RWPE1 (cell line): ENCODE measurements around the gene SLIT1.

Source experiments
- CTCF ChIA-PET: fragments of 350-600 bp; sonication (Branson Sonifier 250); formaldehyde crosslinking; extraction: SDS; loops from one replicate; lab custom pipeline; 2021; lab: Yijun Ruan, JAX
- POLR2A ChIA-PET: fragments of 400-600 bp; formaldehyde crosslinking; extraction: SDS; loops from one replicate; lab custom pipeline; 2020; ENCODE audit warnings: antibody characterized with exemption; ENCODE audit not compliant: low non-redundant PET; lab: Yijun Ruan, JAX
- DNase-seq: peaks from one replicate; pipeline ENCODE4 v3.0.0; 2012; ENCODE audit warnings: low spot score
- H3K27ac ChIP-seq: fragments of 450-650 bp; 2 replicates; pipeline ENCODE4 v1.5.1; 2017
- CTCF ChIP-seq: fragments of 450-650 bp; conservative IDR thresholded peaks from 2 replicates; pipeline ENCODE4 v1.5.1; 2017; ENCODE audit warnings: low read depth, mild to moderate bottlenecking

Gene SLIT1

GRCh38 chr10:97080051-97080776 is 105.5 kb downstream of the SLIT1 start:
- POLR2A ChIA-PET: no interaction called here
- no peak for TF ChIP-seq CTCF
- no peak overlapping the region for H3K27ac ChIP-seq
- DNase-seq: no peak
- CTCF ChIA-PET: interaction anchor here (0.6 to 4.0 kb wide), 3 partner anchors 8 to 130 kb away, joined by 3 to 38 read pairs (median 10); no protein-coding TSS in a partner anchor

GRCh38 chr10:97079448-97079847 is 106.3 kb downstream of the SLIT1 start:
- ChIA-PET CTCF (interaction anchor here (0.7 kb wide), 1 partner anchor 744 kb away, joined by 3 read pairs; no protein-coding TSS in a partner anchor), POLR2A (no interaction called here)
- H3K27ac ChIP-seq: no peak overlapping the region
- DNase-seq: no peak
- no peak for TF ChIP-seq CTCF

- ChIA-PET CTCF (interaction anchor here (0.7 kb wide), 1 partner anchor 743 kb away, joined by 3 read pairs; no protein-coding TSS in a partner anchor), POLR2A (interaction anchor here (0.6 kb wide), 1 partner anchor 118 kb away, joined by 3 read pairs; no protein-coding TSS in a partner anchor)
- no peak overlapping the region for H3K27ac ChIP-seq
- TF ChIP-seq CTCF: no peak
- no peak for DNase-seq
These were observed 106.8 kb downstream of the SLIT1 start for GRCh38 chr10:97078938-97079445.

- no peak overlapping the region for H3K27ac ChIP-seq
- CTCF ChIA-PET: interaction anchor here (0.6 to 2.1 kb wide), 3 partner anchors 24 to 743 kb away, joined by 3 to 9 read pairs (median 5); no protein-coding TSS in a partner anchor
- TF ChIP-seq CTCF: no peak
- POLR2A ChIA-PET: interaction anchor here (0.6 kb wide), 1 partner anchor 119 kb away, joined by 3 read pairs; no protein-coding TSS in a partner anchor
- no peak for DNase-seq
These were observed 107.4 kb downstream of the SLIT1 start for GRCh38 chr10:97078261-97078937.

GRCh38 chr10:97076781-97077180 is 109.0 kb downstream of the SLIT1 start:
- ChIA-PET CTCF (interaction anchor here (0.6 to 2.1 kb wide), 4 partner anchors 16 to 134 kb away, joined by 3 to 9 read pairs (median 4); no protein-coding TSS in a partner anchor), POLR2A (no interaction called here)
- no peak overlapping the region for H3K27ac ChIP-seq
- no peak for DNase-seq
- no peak for TF ChIP-seq CTCF

GRCh38 chr10:97075961-97076525 is 109.7 kb downstream of the SLIT1 start:
- CTCF ChIA-PET: interaction anchor here (0.7 to 4.9 kb wide), 4 partner anchors 22 to 136 kb away, joined by 3 to 77 read pairs (median 4); no protein-coding TSS in a partner anchor
- POLR2A ChIA-PET: no interaction called here
- DNase-seq: peak; percentile 46
- H3K27ac ChIP-seq: no peak overlapping the region
- no peak for TF ChIP-seq CTCF
